CD4-positive, alpha-beta T cell treated with Interleukin-4 for 4 hours (primary cell): ENCODE data around the gene OSBPL2.

ENCODE experiments used
- DNase-seq: peaks from one replicate; pipeline ENCODE4 v3.0.0-alpha.2; 2020

Gene OSBPL2

GRCh38 chr20:62287129-62287528 lies 48.8 kb downstream of the OSBPL2 start:
- no peak for DNase-seq

GRCh38 chr20:62287759-62288534 lies 49.6 kb downstream of the OSBPL2 start:
- DNase-seq: no peak

GRCh38 chr20:62288535-62289105 lies 50.3 kb downstream of the OSBPL2 start:
- DNase-seq: no peak

GRCh38 chr20:62289131-62289530 lies 50.8 kb downstream of the OSBPL2 start:
- DNase-seq: no peak

- no peak for DNase-seq
Observed at GRCh38 chr20:62289898-62290297, 51.6 kb downstream of the OSBPL2 start.

- DNase-seq: no peak
Observed at GRCh38 chr20:62291251-62292066, 53.1 kb downstream of the OSBPL2 start.

- peak; percentile 28 for DNase-seq
Observed at GRCh38 chr20:62292108-62292507, 53.8 kb downstream of the OSBPL2 start.

- no peak for DNase-seq
Observed at GRCh38 chr20:62293111-62293784, 54.9 kb downstream of the OSBPL2 start.

- no peak for DNase-seq
Observed at GRCh38 chr20:62293946-62294345, 55.6 kb downstream of the OSBPL2 start.

- DNase-seq: no peak
Observed at GRCh38 chr20:62294516-62294915, 56.2 kb downstream of the OSBPL2 start.

- DNase-seq: no peak
Observed at GRCh38 chr20:62296724-62297448, 58.6 kb downstream of the OSBPL2 start.

GRCh38 chr20:62297449-62298227 lies 59.3 kb downstream of the OSBPL2 start:
- DNase-seq: no peak

- DNase-seq: no peak
Observed at GRCh38 chr20:62298577-62299249, 60.4 kb downstream of the OSBPL2 start.

GRCh38 chr20:62299666-62300236 lies 61.4 kb downstream of the OSBPL2 start:
- DNase-seq: no peak

GRCh38 chr20:62300319-62300718 lies 62.0 kb downstream of the OSBPL2 start:
- DNase-seq: no peak

- no peak for DNase-seq
Observed at GRCh38 chr20:62301111-62301668, 62.9 kb downstream of the OSBPL2 start.

- DNase-seq: peak; percentile 88
Observed at GRCh38 chr20:62301773-62302340, 63.5 kb downstream of the OSBPL2 start.

- DNase-seq: peak; percentile 96
Observed at GRCh38 chr20:62302341-62303061, 64.2 kb downstream of the OSBPL2 start, which contains the start of gene ADRM1. Gene ADRM1 (plus strand): TSS chr20:62302997. CDS start chr20:62303569, 572 bp downstream.

- DNase-seq: no peak
Observed at GRCh38 chr20:62303062-62303339, 64.7 kb downstream of the OSBPL2 start.
